ENCODE measurements around the gene SNAP47.

Gene SNAP47

GRCh38 chr1:227731696-227732585 lies 3.3 kb upstream of the SNAP47 start:
- no peak for DNase-seq (ENCODE audit: extremely low read depth in 1 of 2, low read depth in 1 of 2)

DNA sequence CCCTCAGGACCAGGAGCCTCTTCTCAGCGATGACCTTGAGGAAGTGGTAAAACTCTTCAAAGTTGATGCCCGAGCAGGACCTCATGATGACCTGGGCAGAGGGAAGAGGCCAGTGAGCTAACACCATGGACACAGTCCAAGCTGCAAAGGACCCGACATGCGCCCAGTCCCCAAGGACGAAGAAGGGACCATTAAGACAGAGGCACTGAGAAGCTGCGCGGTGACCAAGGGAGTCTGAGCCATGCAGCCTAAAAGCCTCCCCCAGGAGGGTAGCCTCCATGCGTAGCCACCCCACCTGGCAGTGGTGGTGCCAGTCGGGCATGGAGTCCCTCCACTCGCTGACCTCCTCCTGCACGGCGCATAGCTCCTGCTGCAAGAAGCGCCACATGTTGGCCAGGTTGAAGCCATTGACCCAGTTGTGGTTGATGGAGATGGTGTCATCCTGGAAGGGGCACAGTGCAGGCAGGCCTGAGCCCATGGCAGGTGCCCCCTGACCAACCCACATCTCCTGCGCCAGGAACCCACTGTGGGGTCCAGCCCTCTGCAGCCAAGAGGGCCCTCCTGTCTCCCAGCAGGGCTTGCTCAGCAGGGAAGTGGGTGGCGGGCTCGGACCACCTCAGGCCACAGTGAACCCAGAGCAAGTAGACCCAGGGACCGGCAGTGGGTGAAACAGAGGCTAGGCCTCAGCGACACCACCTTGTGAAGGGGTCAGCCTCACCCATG lies 2.5 kb upstream of the SNAP47 start:
- no peak for DNase-seq (ENCODE audit: extremely low read depth in 1 of 2, low read depth in 1 of 2)

- no peak for DNase-seq (ENCODE audit: extremely low read depth in 1 of 2, low read depth in 1 of 2)
These were observed 1.9 kb upstream of the SNAP47 start for GRCh38 chr1:227733309-227733705.

GRCh38 chr1:227733751-227734545 lies 1.3 kb upstream of the SNAP47 start:
- DNase-seq (ENCODE audit: extremely low read depth in 1 of 2, low read depth in 1 of 2), result no peak

DNA sequence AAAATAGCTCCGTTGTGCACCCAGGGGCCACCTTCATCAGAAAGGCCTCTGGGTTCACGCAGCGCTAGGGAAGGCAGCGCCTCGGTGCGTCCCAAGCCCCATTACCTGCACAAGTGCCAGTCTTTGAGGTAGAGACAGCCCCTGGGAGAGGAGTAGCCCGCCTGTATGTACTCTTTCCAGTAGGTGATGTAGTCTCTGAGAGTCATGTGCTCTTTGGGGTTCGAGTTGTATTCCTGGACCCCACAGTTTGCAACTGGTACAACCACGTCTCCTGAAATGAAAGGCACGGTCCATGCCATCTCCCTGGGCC lies 734 bp upstream of the SNAP47 start:
- DNase-seq (ENCODE audit: extremely low read depth in 1 of 2, low read depth in 1 of 2), result no peak

- DNase-seq (ENCODE audit: extremely low read depth in 1 of 2, low read depth in 1 of 2), result no peak
These were observed 477 bp downstream of the SNAP47 start for GRCh38 chr1:227735539-227736285.

GRCh38 chr1:227736814-227737432 lies 1.7 kb downstream of the SNAP47 start:
- DNase-seq (ENCODE audit: extremely low read depth in 1 of 2, low read depth in 1 of 2), result no peak

DNA sequence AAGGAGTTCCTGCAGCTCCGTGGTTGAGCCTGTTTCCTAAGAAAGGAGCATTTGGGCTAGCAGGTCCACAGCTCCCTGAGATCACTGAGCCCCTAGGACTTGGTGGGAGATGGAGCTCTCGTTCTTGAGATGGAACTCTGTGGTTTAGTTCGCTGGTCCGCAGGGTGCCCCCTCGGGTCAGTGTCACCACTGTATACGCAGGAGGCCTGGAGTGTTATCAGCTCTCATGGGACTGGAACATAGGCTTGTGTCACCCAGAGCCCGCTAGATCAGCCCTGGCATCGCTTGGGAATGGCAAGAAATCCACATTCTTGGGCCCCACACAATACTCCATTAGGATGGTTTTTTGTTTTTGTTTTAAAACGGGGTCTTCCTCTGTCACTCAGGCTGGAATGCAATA lies 3.6 kb downstream of the SNAP47 start:
- DNase-seq (ENCODE audit: extremely low read depth in 1 of 2, low read depth in 1 of 2), result no peak

- no peak for DNase-seq (ENCODE audit: extremely low read depth in 1 of 2, low read depth in 1 of 2)
These were observed 4.4 kb downstream of the SNAP47 start for GRCh38 chr1:227739636-227740035.

DNA sequence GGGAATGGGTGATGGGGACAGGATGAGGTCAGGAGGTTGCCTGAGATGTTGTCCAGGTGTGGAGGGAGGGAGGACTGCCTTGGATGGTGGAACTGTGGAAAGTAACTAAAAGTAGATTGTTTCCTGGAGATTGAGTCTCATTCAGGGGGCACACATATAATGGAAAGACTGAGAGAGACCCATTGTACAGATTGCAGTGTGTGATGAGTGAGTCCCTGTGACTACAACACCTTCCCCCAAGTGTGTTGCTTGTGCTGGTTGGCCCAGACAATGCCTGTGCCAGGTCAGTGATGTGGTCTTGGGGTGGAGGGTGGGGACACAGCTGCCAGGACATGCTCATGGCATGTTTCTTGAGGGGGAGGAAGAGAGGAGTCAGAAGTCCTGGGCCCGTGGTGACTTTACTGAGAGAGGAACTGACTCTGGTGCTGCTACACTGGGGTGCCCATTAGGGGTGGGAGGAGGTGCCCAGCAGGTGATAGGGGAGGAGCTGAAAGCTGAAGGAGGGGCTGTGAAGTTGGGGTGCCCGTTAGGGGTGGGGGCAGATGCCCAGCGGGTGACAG lies 5.2 kb downstream of the SNAP47 start:
- no peak for DNase-seq (ENCODE audit: extremely low read depth in 1 of 2, low read depth in 1 of 2)

DNA sequence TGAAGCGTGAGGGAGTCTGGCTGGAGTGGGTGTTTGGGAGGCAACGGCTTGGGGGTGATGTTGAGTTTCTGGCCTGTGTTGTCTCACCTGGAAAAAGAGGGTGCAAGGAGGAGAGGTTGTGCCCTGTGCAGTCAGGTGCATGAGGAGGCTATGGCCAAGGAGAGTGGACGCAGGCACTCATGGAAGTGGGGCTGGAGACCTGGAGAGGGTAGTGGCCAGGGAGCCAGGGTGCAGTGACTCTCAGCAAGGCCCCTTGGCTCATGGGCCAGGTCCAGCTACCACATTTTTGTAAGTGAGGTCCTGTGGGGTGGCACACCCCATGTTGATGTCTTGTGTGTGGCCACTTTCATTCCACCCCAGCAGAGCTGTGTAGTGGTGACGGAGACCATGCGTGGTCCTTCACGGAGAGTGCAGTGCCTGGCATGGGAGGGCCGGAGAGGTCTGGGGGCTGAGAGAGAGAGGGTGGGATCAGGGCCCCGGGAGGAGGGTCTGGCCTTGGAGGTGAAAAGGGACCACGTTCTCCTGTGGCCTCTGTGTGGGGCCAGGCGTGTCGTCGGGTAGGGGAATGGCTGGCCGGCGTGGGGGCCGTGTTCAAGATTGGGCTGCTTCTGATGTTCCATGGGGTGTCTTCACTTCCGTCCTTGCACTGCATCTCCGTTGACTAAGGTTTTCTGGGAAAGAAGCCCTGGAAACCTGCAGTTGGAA lies 6.1 kb downstream of the SNAP47 start:
- no peak for DNase-seq (ENCODE audit: extremely low read depth in 1 of 2, low read depth in 1 of 2)

GRCh38 chr1:227742738-227743715 lies 7.8 kb downstream of the SNAP47 start:
- no peak for DNase-seq (ENCODE audit: extremely low read depth in 1 of 2, low read depth in 1 of 2)

GRCh38 chr1:227744668-227745067 lies 9.4 kb downstream of the SNAP47 start:
- no peak for DNase-seq (ENCODE audit: extremely low read depth in 1 of 2, low read depth in 1 of 2)

- no peak for DNase-seq (ENCODE audit: extremely low read depth in 1 of 2, low read depth in 1 of 2)
These were observed 10.5 kb downstream of the SNAP47 start for GRCh38 chr1:227745568-227746265.

- DNase-seq (ENCODE audit: extremely low read depth in 1 of 2, low read depth in 1 of 2), result no peak
These were observed 11.4 kb downstream of the SNAP47 start for GRCh38 chr1:227746676-227747075.

DNA sequence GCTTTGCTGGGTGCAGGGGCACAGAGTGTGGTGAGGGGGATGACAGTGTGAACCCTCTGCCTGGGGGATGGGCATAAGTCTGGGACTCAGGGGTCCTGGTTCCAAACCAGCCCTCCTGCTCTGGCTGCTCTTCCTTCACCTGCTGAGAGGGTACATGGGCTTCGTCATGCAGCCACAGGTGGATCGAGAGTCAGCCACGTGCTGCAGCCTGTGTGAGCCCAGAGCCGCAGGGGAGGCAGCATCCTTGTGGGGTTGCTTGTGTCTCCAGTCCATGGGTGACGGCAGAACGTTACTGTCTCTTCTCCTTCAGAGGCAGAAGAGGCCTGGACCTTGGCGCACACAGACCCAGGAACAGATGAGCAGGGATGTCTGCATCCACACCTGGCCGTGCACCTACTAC lies 12.1 kb downstream of the SNAP47 start:
- no peak for DNase-seq (ENCODE audit: extremely low read depth in 1 of 2, low read depth in 1 of 2)

DNA sequence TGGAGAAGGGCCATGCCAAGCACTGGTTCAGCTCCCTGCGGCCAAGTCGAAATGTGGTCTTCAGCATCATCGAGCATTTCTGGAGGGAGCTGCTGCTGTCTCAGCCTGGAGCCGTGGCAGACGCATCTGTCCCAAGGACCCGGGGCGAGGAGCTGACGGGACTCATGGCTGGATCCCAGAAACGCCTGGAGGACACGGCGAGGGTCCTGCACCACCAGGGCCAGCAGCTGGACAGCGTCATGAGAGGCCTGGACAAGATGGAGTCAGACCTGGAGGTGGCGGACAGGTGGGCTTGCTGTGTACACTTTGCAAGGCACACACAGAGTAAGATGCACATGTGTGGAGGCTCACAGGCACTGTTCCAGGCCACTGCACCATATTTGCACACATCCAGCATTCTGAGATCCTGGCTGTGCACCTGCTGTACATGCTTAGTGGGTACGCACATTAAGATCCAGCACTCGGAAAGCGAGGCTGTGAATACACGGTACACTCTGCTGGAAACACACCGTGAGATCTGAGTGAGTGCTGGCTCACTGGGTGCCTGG lies 12.8 kb downstream of the SNAP47 start:
- no peak for DNase-seq (ENCODE audit: extremely low read depth in 1 of 2, low read depth in 1 of 2)
